ENCODE results near the gene EMILIN3.

The EMILIN3 gene

GRCh38 chr20:41362748-41363140 is 3.9 kb downstream of the EMILIN3 start:
- no peak overlapping the region for H3K27ac ChIP-seq (ENCODE audit: low read depth, low read length)
- H3K36me3 ChIP-seq (ENCODE audit: control insufficient read depth, insufficient read depth, low read length) = peaks cover 3% of the 10 kb centered on the region; the same call in 1 of the 2 replicates
- H3K4me3 ChIP-seq (ENCODE audit: low read depth, low read length) = no peak overlapping the region
- no peaks in the 10 kb centered on the region for H3K9me3 ChIP-seq (ENCODE audit: control insufficient read depth, insufficient read depth, low read depth, low read length)
- H3K27me3 ChIP-seq (ENCODE audit: control insufficient read depth, insufficient read depth, low read length) = peaks cover 41% of the 10 kb centered on the region
- no peak overlapping the region for H3K9ac ChIP-seq (ENCODE audit: low read length)
- H3K4me1 ChIP-seq (ENCODE audit: control insufficient read depth, insufficient read depth, low read length) = peaks cover 11% of the 10 kb centered on the region

GRCh38 chr20:41361757-41362747 is 4.6 kb downstream of the EMILIN3 start:
- no peak overlapping the region for H3K4me3 ChIP-seq (ENCODE audit: low read depth, low read length)
- no peaks in the 10 kb centered on the region for H3K9me3 ChIP-seq (ENCODE audit: control insufficient read depth, insufficient read depth, low read depth, low read length)
- peaks cover 8% of the 10 kb centered on the region for H3K36me3 ChIP-seq (ENCODE audit: control insufficient read depth, insufficient read depth, low read length)
- no peak overlapping the region for H3K27ac ChIP-seq (ENCODE audit: low read depth, low read length)
- no peak overlapping the region for H3K9ac ChIP-seq (ENCODE audit: low read length)
- peaks cover 34% of the 10 kb centered on the region for H3K27me3 ChIP-seq (ENCODE audit: control insufficient read depth, insufficient read depth, low read length)
- 0 out of 2 replicates have a peak, but pooled peaks cover 5% of the 10 kb centered on the region for H3K4me1 ChIP-seq (ENCODE audit: control insufficient read depth, insufficient read depth, low read length)

GRCh38 chr20:41360831-41361756 is 5.5 kb downstream of the EMILIN3 start:
- H3K4me1 ChIP-seq (ENCODE audit: control insufficient read depth, insufficient read depth, low read length) = 0 out of 2 replicates have a peak, but pooled peaks cover 3% of the 10 kb centered on the region

GRCh38 chr20:41359541-41360011 is 7.0 kb downstream of the EMILIN3 start:
- Histone ChIP-seq H3K36me3 (ENCODE audit: control insufficient read depth, insufficient read depth, low read length) (peaks cover 10% of the 10 kb centered on the region), H3K27me3 (ENCODE audit: control insufficient read depth, insufficient read depth, low read length) (peaks cover 11% of the 10 kb centered on the region), H3K9ac (ENCODE audit: low read length) (no peak overlapping the region), H3K4me3 (ENCODE audit: low read depth, low read length) (no peak overlapping the region), H3K27ac (ENCODE audit: low read depth, low read length) (no peak overlapping the region), H3K9me3 (ENCODE audit: control insufficient read depth, insufficient read depth, low read depth, low read length) (no peaks in the 10 kb centered on the region), H3K4me1 (ENCODE audit: control insufficient read depth, insufficient read depth, low read length) (no peaks in the 10 kb centered on the region)

More at GRCh38 chr20:41360831-41361756, 5.5 kb downstream of the EMILIN3 start:
- no peaks in the 10 kb centered on the region for H3K9me3 ChIP-seq (ENCODE audit: control insufficient read depth, insufficient read depth, low read depth, low read length)
- H3K9ac ChIP-seq (ENCODE audit: low read length) = no peak overlapping the region
- H3K27ac ChIP-seq (ENCODE audit: low read depth, low read length) = no peak overlapping the region
- peaks cover 26% of the 10 kb centered on the region for H3K27me3 ChIP-seq (ENCODE audit: control insufficient read depth, insufficient read depth, low read length)
- H3K36me3 ChIP-seq (ENCODE audit: control insufficient read depth, insufficient read depth, low read length) = peaks cover 10% of the 10 kb centered on the region
- no peak overlapping the region for H3K4me3 ChIP-seq (ENCODE audit: low read depth, low read length)

- H3K4me3 ChIP-seq (ENCODE audit: low read depth, low read length) = no peak overlapping the region
- H3K4me1 ChIP-seq (ENCODE audit: control insufficient read depth, insufficient read depth, low read length) = no peaks in the 10 kb centered on the region
- H3K27ac ChIP-seq (ENCODE audit: low read depth, low read length) = no peak overlapping the region
- peaks cover 3% of the 10 kb centered on the region; the same call in 1 of the 2 replicates for H3K27me3 ChIP-seq (ENCODE audit: control insufficient read depth, insufficient read depth, low read length)
- H3K36me3 ChIP-seq (ENCODE audit: control insufficient read depth, insufficient read depth, low read length) = peaks cover 10% of the 10 kb centered on the region
- no peaks in the 10 kb centered on the region for H3K9me3 ChIP-seq (ENCODE audit: control insufficient read depth, insufficient read depth, low read depth, low read length)
- H3K9ac ChIP-seq (ENCODE audit: low read length) = no peak overlapping the region
Measured at GRCh38 chr20:41358717-41359116, 7.9 kb downstream of the EMILIN3 start.

- Histone ChIP-seq H3K36me3 (ENCODE audit: control insufficient read depth, insufficient read depth, low read length) (peaks cover 10% of the 10 kb centered on the region), H3K9ac (ENCODE audit: low read length) (no peak overlapping the region), H3K27me3 (ENCODE audit: control insufficient read depth, insufficient read depth, low read length) (no peaks in the 10 kb centered on the region), H3K9me3 (ENCODE audit: control insufficient read depth, insufficient read depth, low read depth, low read length) (no peaks in the 10 kb centered on the region), H3K4me3 (ENCODE audit: low read depth, low read length) (no peak overlapping the region), H3K27ac (ENCODE audit: low read depth, low read length) (no peak overlapping the region), H3K4me1 (ENCODE audit: control insufficient read depth, insufficient read depth, low read length) (no peaks in the 10 kb centered on the region)
Measured at GRCh38 chr20:41358230-41358629, 8.4 kb downstream of the EMILIN3 start.

- no peaks in the 10 kb centered on the region for H3K4me1 ChIP-seq (ENCODE audit: control insufficient read depth, insufficient read depth, low read length)
- no peak overlapping the region for H3K27ac ChIP-seq (ENCODE audit: low read depth, low read length)
- H3K27me3 ChIP-seq (ENCODE audit: control insufficient read depth, insufficient read depth, low read length) = no peaks in the 10 kb centered on the region
- H3K9me3 ChIP-seq (ENCODE audit: control insufficient read depth, insufficient read depth, low read depth, low read length) = no peaks in the 10 kb centered on the region
- no peak overlapping the region for H3K9ac ChIP-seq (ENCODE audit: low read length)
- no peak overlapping the region for H3K4me3 ChIP-seq (ENCODE audit: low read depth, low read length)
- peaks cover 10% of the 10 kb centered on the region for H3K36me3 ChIP-seq (ENCODE audit: control insufficient read depth, insufficient read depth, low read length)
Measured at GRCh38 chr20:41357424-41358163, 9.0 kb downstream of the EMILIN3 start.

- Histone ChIP-seq H3K27me3 (ENCODE audit: control insufficient read depth, insufficient read depth, low read length) (no peaks in the 10 kb centered on the region), H3K27ac (ENCODE audit: low read depth, low read length) (no peak overlapping the region), H3K9ac (ENCODE audit: low read length) (no peak overlapping the region), H3K36me3 (ENCODE audit: control insufficient read depth, insufficient read depth, low read length) (peaks cover 10% of the 10 kb centered on the region), H3K9me3 (ENCODE audit: control insufficient read depth, insufficient read depth, low read depth, low read length) (no peaks in the 10 kb centered on the region), H3K4me3 (ENCODE audit: low read depth, low read length) (no peak overlapping the region), H3K4me1 (ENCODE audit: control insufficient read depth, insufficient read depth, low read length) (no peaks in the 10 kb centered on the region)
Measured at GRCh38 chr20:41356951-41357350, 9.7 kb downstream of the EMILIN3 start.

GRCh38 chr20:41355598-41356203 is 10.9 kb downstream of the EMILIN3 start:
- Histone ChIP-seq H3K9me3 (ENCODE audit: control insufficient read depth, insufficient read depth, low read depth, low read length) (no peaks in the 10 kb centered on the region), H3K4me3 (ENCODE audit: low read depth, low read length) (no peak overlapping the region), H3K9ac (ENCODE audit: low read length) (no peak overlapping the region), H3K27ac (ENCODE audit: low read depth, low read length) (no peak overlapping the region), H3K4me1 (ENCODE audit: control insufficient read depth, insufficient read depth, low read length) (no peaks in the 10 kb centered on the region), H3K27me3 (ENCODE audit: control insufficient read depth, insufficient read depth, low read length) (no peaks in the 10 kb centered on the region), H3K36me3 (ENCODE audit: control insufficient read depth, insufficient read depth, low read length) (peaks cover 10% of the 10 kb centered on the region)

- no peak overlapping the region for H3K27ac ChIP-seq (ENCODE audit: low read depth, low read length)
- no peaks in the 10 kb centered on the region for H3K4me1 ChIP-seq (ENCODE audit: control insufficient read depth, insufficient read depth, low read length)
- no peaks in the 10 kb centered on the region for H3K9me3 ChIP-seq (ENCODE audit: control insufficient read depth, insufficient read depth, low read depth, low read length)
Measured at GRCh38 chr20:41355192-41355591, 11.4 kb downstream of the EMILIN3 start.

More at GRCh38 chr20:41355192-41355591, 11.4 kb downstream of the EMILIN3 start:
- Histone ChIP-seq H3K9ac (ENCODE audit: low read length) (no peak overlapping the region), H3K36me3 (ENCODE audit: control insufficient read depth, insufficient read depth, low read length) (peaks cover 10% of the 10 kb centered on the region), H3K4me3 (ENCODE audit: low read depth, low read length) (no peak overlapping the region), H3K27me3 (ENCODE audit: control insufficient read depth, insufficient read depth, low read length) (no peaks in the 10 kb centered on the region)
